Measurements from ENCODE around the gene ZNF81.
A peak's percentile ranks its signal among the peaks of the same experiment; 100 is the strongest.
"Not testable (repeated sequence)": the region's sequence is repeated elsewhere in the genome, so short reads cannot be mapped to it uniquely, and the experiment has no call there.

Gene ZNF81

GRCh38 chrX:47846040-47846439 lies 9.3 kb downstream of the ZNF81 start:
- DNase-seq, result no peak

- no peak for DNase-seq
Measured at GRCh38 chrX:47849778-47850177, 13.1 kb downstream of the ZNF81 start.

GRCh38 chrX:47850389-47850788 lies 13.7 kb downstream of the ZNF81 start:
- not testable (repeated sequence) for DNase-seq

- no peak for DNase-seq
Measured at GRCh38 chrX:47850901-47851300, 14.2 kb downstream of the ZNF81 start.

- DNase-seq, result peak; percentile 60
Measured at GRCh38 chrX:47854474-47854873, 17.8 kb downstream of the ZNF81 start.

GRCh38 chrX:47859686-47860085 lies 23.0 kb downstream of the ZNF81 start:
- no peak for DNase-seq

GRCh38 chrX:47862680-47863079 lies 26.0 kb downstream of the ZNF81 start:
- DNase-seq, result no peak

GRCh38 chrX:47863187-47863586 lies 26.5 kb downstream of the ZNF81 start:
- DNase-seq, result no peak

GRCh38 chrX:47864300-47864699 lies 27.6 kb downstream of the ZNF81 start:
- DNase-seq, result no peak

- no peak for DNase-seq
Measured at GRCh38 chrX:47864785-47865184, 28.1 kb downstream of the ZNF81 start.

- DNase-seq, result no peak
Measured at GRCh38 chrX:47873123-47873522, 36.4 kb downstream of the ZNF81 start.

GRCh38 chrX:47877327-47877726 lies 40.6 kb downstream of the ZNF81 start:
- no peak for DNase-seq

- no peak for DNase-seq
Measured at GRCh38 chrX:47878198-47878597, 41.5 kb downstream of the ZNF81 start.

- no peak for DNase-seq
Measured at GRCh38 chrX:47879463-47879862, 42.8 kb downstream of the ZNF81 start.

- DNase-seq, result no peak
Measured at GRCh38 chrX:47880927-47881326, 44.2 kb downstream of the ZNF81 start.

- DNase-seq, result no peak
Measured at GRCh38 chrX:47885501-47885900, 48.8 kb downstream of the ZNF81 start.

GRCh38 chrX:47898024-47898423 lies 61.3 kb downstream of the ZNF81 start:
- no peak for DNase-seq

- peak; percentile 13 for DNase-seq
Measured at GRCh38 chrX:47900833-47901232, 64.1 kb downstream of the ZNF81 start.

- DNase-seq, result peak; percentile 3
Measured at GRCh38 chrX:47902161-47902560, 65.5 kb downstream of the ZNF81 start.

- DNase-seq, result no peak
Measured at GRCh38 chrX:47915886-47916493, 79.3 kb downstream of the ZNF81 start.

GRCh38 chrX:47918274-47918673 lies 81.6 kb downstream of the ZNF81 start:
- no peak for DNase-seq

GRCh38 chrX:47927212-47927611 lies 90.5 kb downstream of the ZNF81 start:
- DNase-seq, result no peak

GRCh38 chrX:47931970-47932369 lies 95.3 kb downstream of the ZNF81 start:
- DNase-seq, result not testable (repeated sequence)

- no peak for DNase-seq
Measured at GRCh38 chrX:47933946-47934345, 97.2 kb downstream of the ZNF81 start.

GRCh38 chrX:47936224-47936939 lies 99.7 kb downstream of the ZNF81 start:
- peak; percentile 82 for DNase-seq

All from hematopoietic multipotent progenitor cell treated with erythropoietin and hydrocortisone succinate and interleukin-3 and kit ligand, for 6 days (in vitro differentiated cells).